SU-DHL-6 (cell line): ENCODE data around the gene URGCP.
"Not testable (repeated sequence)": the region's sequence is repeated elsewhere in the genome, so short reads cannot be mapped to it uniquely, and the experiment has no call there.

ENCODE experiments used
- EZH2phosphoT487 ChIP-seq: fragments of 200-600 bp; sonication (generic), shearing (Covaris generic); conservative IDR thresholded peaks from 2 replicates; pipeline ENCODE4 v1.6.1; 2018; ENCODE audit warnings: mild to moderate bottlenecking, antibody characterized with exemption, low read length, moderate library complexity, mixed read lengths
- TF ChIP-seq, protein P1 (sequence below): fragments of 200-600 bp; sonication (generic); IDR thresholded peaks from one replicate; pipeline ENCODE4 v1.5.1; 2017; ENCODE audit warnings: antibody characterized with exemption, mild to moderate bottlenecking, low read length, moderate library complexity; ENCODE audit not compliant: insufficient read depth, poor library complexity, severe bottlenecking

DNA sequence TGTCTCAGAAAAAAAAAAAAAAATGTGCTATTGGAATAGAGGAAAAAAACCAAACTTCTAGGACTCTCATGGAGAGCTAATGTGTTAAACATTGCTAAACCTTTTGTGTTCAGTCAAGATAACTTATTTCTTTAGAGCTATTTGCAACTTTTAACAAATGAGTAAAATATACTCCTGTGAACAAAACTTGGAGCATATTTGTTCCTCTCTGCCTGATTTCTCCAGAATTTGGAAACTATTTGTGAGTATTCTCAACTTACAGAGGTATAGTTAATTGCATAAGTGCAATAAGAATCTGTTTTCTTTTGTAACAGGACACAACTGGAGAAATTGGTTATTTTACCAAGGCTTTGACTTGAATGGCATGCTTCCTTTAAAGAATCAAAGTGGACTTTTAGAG lies 75.5 kb downstream of the URGCP start:
- TF ChIP-seq, protein P1, sequence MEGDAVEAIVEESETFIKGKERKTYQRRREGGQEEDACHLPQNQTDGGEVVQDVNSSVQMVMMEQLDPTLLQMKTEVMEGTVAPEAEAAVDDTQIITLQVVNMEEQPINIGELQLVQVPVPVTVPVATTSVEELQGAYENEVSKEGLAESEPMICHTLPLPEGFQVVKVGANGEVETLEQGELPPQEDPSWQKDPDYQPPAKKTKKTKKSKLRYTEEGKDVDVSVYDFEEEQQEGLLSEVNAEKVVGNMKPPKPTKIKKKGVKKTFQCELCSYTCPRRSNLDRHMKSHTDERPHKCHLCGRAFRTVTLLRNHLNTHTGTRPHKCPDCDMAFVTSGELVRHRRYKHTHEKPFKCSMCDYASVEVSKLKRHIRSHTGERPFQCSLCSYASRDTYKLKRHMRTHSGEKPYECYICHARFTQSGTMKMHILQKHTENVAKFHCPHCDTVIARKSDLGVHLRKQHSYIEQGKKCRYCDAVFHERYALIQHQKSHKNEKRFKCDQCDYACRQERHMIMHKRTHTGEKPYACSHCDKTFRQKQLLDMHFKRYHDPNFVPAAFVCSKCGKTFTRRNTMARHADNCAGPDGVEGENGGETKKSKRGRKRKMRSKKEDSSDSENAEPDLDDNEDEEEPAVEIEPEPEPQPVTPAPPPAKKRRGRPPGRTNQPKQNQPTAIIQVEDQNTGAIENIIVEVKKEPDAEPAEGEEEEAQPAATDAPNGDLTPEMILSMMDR: not testable (repeated sequence)
- TF ChIP-seq EZH2phosphoT487: not testable (repeated sequence)
